HCT116 (cell line): ENCODE measurements around the gene HECW1. TPM values are rescaled to one million over a fixed set of nuclear protein-coding genes. Genes with fewer than 3 reads are reported as not detected.

Experiments
- ATAC-seq: fragments of 200-7000 bp; cut with Tn5 transposase; 2 replicates; pipeline ENCODE4 v1.9.1; 2020; ENCODE audit warnings: mild to moderate bottlenecking, moderate library complexity
- BruUV-seq: library from RNA; stranded (reverse); fragments of 400-500 nt; replicated peaks from 2 replicates; lab custom pipeline; 2021; lab: Mats Ljungman, UMichigan
- CTCF ChIA-PET: fragments of 300-600 bp; sonication (Branson Sonifier 250); formaldehyde crosslinking; loops from one replicate; lab custom pipeline; 2021; ENCODE audit warnings: antibody characterized with exemption; lab: Charles Lee
- POLR2A ChIA-PET: fragments of 300-600, 350-600 bp; sonication (Branson Sonifier 250); formaldehyde crosslinking; loops from one replicate; lab custom pipeline; 2021; ENCODE audit warnings: antibody characterized with exemption; lab: Charles Lee
- RAD21 ChIA-PET, 2 experiments: fragments of 300-600 bp; sonication (Branson Sonifier 250); formaldehyde crosslinking; loops; one replicate each; lab custom pipeline; 2023; ENCODE audit warnings: low total read pairs in 2 of 2; ENCODE audit not compliant: uncharacterized antibody in 2 of 2, unreplicated experiment in 2 of 2, low non-redundant PET in 1 of 2; lab: Charles Lee
- DNase-seq: peaks from one replicate; pipeline ENCODE4 v3.0.0-alpha.2; 2010; ENCODE audit warnings: low read depth, low spot score
- H2AFZ ChIP-seq: fragments of 200-600 bp; shearing (Covaris generic), sonication (generic); 2 replicates; pipeline ENCODE4 v1.6.1; 2017; ENCODE audit warnings: low read depth, mixed run types, mixed read lengths, antibody characterized with exemption, low read length; ENCODE audit not compliant: poor library complexity, severe bottlenecking
- H3K27ac ChIP-seq: 2 replicates; pipeline ENCODE4 v1.5.1; 2012; ENCODE audit warnings: low read depth, low read length
- H3K27me3 ChIP-seq: fragments of 200-600 bp; sonication (generic); 2 replicates; pipeline ENCODE4 v1.6.1; 2016; ENCODE audit warnings: mixed run types, low read length, mixed read lengths; ENCODE audit not compliant: insufficient read depth
- H3K36me3 ChIP-seq, 2 experiments: fragments of 200-500 bp in 1 of 2; fragments of 200-600 bp in 1 of 2; sonication (Bioruptor generic) in 1 of 2; sonication (generic) in 1 of 2; 2 replicates each; pipeline versions ENCODE4 v1.5.1 to v1.6.1; 2014 to 2016; ENCODE audit warnings: low read length in 2 of 2, inconsistent platforms in 1 of 2, mixed read lengths in 1 of 2, mixed run types in 1 of 2; ENCODE audit not compliant: insufficient read depth in 2 of 2, control insufficient read depth in 1 of 2
- H3K4me1 ChIP-seq, 2 experiments: fragments of 200-600 bp in 1 of 2; sonication (generic) in 1 of 2; 2 replicates each; pipeline versions ENCODE4 v1.5.1 to v1.6.1; 2012 to 2017; ENCODE audit warnings: low read length in 2 of 2, inconsistent platforms in 1 of 2, mild to moderate bottlenecking in 1 of 2, mixed read lengths in 1 of 2, mixed run types in 1 of 2, moderate library complexity in 1 of 2; ENCODE audit not compliant: insufficient read depth in 2 of 2, control insufficient read depth in 1 of 2
- H3K4me2 ChIP-seq: fragments of 200-600 bp; sonication (generic); 2 replicates; pipeline ENCODE4 v1.6.1; 2017; ENCODE audit warnings: mixed run types, low read length, mixed read lengths
- H3K4me3 ChIP-seq, 2 experiments: fragments of 200-600 bp in 1 of 2; sonication (generic) in 1 of 2; replicated peaks in 1 of 2; 2 replicates each; pipeline ENCODE4 v1.5.1; 2011 to 2016; ENCODE audit warnings: low read length in 2 of 2, control low read depth in 1 of 2, low read depth in 1 of 2, mild to moderate bottlenecking in 1 of 2, mixed read lengths in 1 of 2, mixed run types in 1 of 2
- H3K79me2 ChIP-seq: fragments of 200-600 bp; sonication (generic); 2 replicates; pipeline ENCODE4 v1.6.1; 2017; ENCODE audit warnings: mild to moderate bottlenecking, mixed run types, low read length, moderate library complexity, mixed read lengths; ENCODE audit not compliant: insufficient read depth
- H3K9ac ChIP-seq: fragments of 200-600 bp; sonication (generic); 2 replicates; pipeline ENCODE4 v1.6.1; 2016; ENCODE audit warnings: low read length, mixed read lengths
- H3K9me2 ChIP-seq: fragments of 200-600 bp; sonication (generic), shearing (Covaris generic); 2 replicates; pipeline ENCODE4 v1.6.1; 2017; ENCODE audit warnings: mixed run types, mild to moderate bottlenecking, moderate library complexity; ENCODE audit not compliant: insufficient read depth
- H3K9me3 ChIP-seq, 2 experiments: fragments of 200-500 bp in 1 of 2; fragments of 200-600 bp in 1 of 2; sonication (Bioruptor generic) in 1 of 2; sonication (generic) in 1 of 2; 2 replicates each; pipeline ENCODE4 v1.6.1; 2014 to 2017; ENCODE audit warnings: low read length in 2 of 2, mixed read lengths in 2 of 2, inconsistent platforms in 1 of 2, low read depth in 1 of 2, mild to moderate bottlenecking in 1 of 2, mixed run types in 1 of 2, moderate library complexity in 1 of 2; ENCODE audit not compliant: control insufficient read depth in 1 of 2, insufficient read depth in 1 of 2
- H4K20me1 ChIP-seq: fragments of 200-600 bp; sonication (generic), shearing (Covaris generic); 2 replicates; pipeline ENCODE4 v1.6.1; 2017; ENCODE audit warnings: mixed run types, mild to moderate bottlenecking, moderate library complexity; ENCODE audit not compliant: insufficient read depth
- ATF3 ChIP-seq: IDR thresholded peaks from 2 replicates; pipeline ENCODE4 v1.6.1; 2012
- CBX3 ChIP-seq: IDR thresholded peaks from 2 replicates; pipeline ENCODE4 v1.6.1; 2012; ENCODE audit warnings: low read depth
- CEBPB ChIP-seq: IDR thresholded peaks from 2 replicates; pipeline ENCODE4 v1.6.1; 2012; ENCODE audit warnings: low read depth
- JUND ChIP-seq: IDR thresholded peaks from 2 replicates; pipeline ENCODE4 v1.6.1; 2012
- POLR2A ChIP-seq: IDR thresholded peaks from 2 replicates; pipeline ENCODE4 v1.7.0; 2011; ENCODE audit warnings: borderline replicate concordance; ENCODE audit not compliant: insufficient read depth, insufficient read length; ENCODE audit errors: extremely low read depth
- RAD21 ChIP-seq: IDR thresholded peaks from 2 replicates; pipeline ENCODE4 v1.6.1; 2012; ENCODE audit warnings: low read depth, mild to moderate bottlenecking
- REST ChIP-seq: IDR thresholded peaks from 2 replicates; pipeline ENCODE4 v1.6.1; 2012; ENCODE audit warnings: low read depth
- YY1 ChIP-seq: IDR thresholded peaks from 2 replicates; pipeline ENCODE4 v1.6.1; 2011; ENCODE audit warnings: low read length, low read depth, moderate library complexity, mild to moderate bottlenecking; ENCODE audit not compliant: insufficient replicate concordance; ENCODE audit errors: extremely low read depth
- ZNF274 ChIP-seq: fragments of 200-500 bp; sonication (Bioruptor generic); IDR thresholded peaks from 2 replicates; pipeline ENCODE4 v1.6.1; 2014; ENCODE audit warnings: mild to moderate bottlenecking, low read depth, low read length, inconsistent platforms
- intact Hi-C: fragments of 100-400 bp; cut with micrococcal nuclease; formaldehyde crosslinking; loops from 2 replicates; pipeline ENCODE4 v1.10.0; 2022
- total RNA-seq: library from RNA; stranded (reverse); gene quantifications from one replicate; pipeline ENCODE4 v1.2.1, GENCODE V29; 2021; ENCODE audit not compliant: unreplicated experiment
- TF ChIP-seq, protein P1 (sequence below), 3 experiments: fragments of 200-600 bp in 1 of 3; sonication (generic) in 1 of 3; IDR thresholded peaks in 2 of 3; conservative IDR thresholded peaks in 1 of 3; 2 replicates each; pipeline ENCODE4 v1.5.1; 2012 to 2017; ENCODE audit warnings: low read depth in 2 of 3, low read length in 2 of 3, antibody characterized with exemption in 1 of 3, borderline replicate concordance in 1 of 3, control low read depth in 1 of 3, mild to moderate bottlenecking in 1 of 3, mixed read lengths in 1 of 3, mixed run types in 1 of 3, moderate library complexity in 1 of 3; ENCODE audit not compliant: insufficient read depth in 1 of 3
- TF ChIP-seq, protein P2 (sequence below): IDR thresholded peaks from 2 replicates; pipeline ENCODE4 v1.6.1; 2012

Gene HECW1
- total RNA-seq, 1 experiment from 2014 or later: 5.6 TPM

DNA sequence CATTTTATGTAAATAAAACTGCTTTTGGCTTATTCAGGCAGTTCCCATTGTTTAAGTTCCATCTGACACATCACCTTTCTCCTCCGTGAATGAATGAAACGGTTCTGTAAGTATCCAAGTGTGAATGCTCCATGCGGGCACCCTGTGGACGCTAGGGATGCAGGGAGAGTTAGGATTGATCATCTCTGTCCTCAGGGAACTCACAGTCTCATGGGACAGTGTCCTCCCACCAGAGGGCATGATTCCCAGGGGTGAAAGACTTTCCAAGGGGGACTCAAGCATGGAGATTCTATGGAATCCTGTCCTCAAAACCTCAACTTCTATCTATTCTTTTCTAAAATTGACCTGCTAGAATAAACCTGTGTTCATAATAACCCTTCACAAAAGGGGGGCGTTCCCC is 98.8 kb downstream of the HECW1 start:
- Histone ChIP-seq H2AFZ (no peak overlapping the region), H4K20me1 (no peaks in the 10 kb centered on the region), H3K79me2 (no peaks in the 10 kb centered on the region), H3K9me3 (no peaks in the 10 kb centered on the region), H3K9me2 (no peaks in the 10 kb centered on the region), H3K4me3 (no peak overlapping the region), H3K27ac (no peak overlapping the region), H3K27me3 (no peaks in the 10 kb centered on the region), H3K4me2 (no peak overlapping the region), H3K9ac (no peak overlapping the region), H3K36me3 (no peaks in the 10 kb centered on the region), H3K4me1 (peaks cover 0 to 6% of the 10 kb centered on the region in 2 experiments; a peak in 1 of 4 replicates)
- no TSS peak for BruUV-seq
- ChIA-PET POLR2A (no interaction called here), CTCF (no interaction called here), RAD21 (no interaction called here)
- no peak for DNase-seq
- intact Hi-C loops: loop anchor here (5.0 kb wide), 1 partner anchor 511 kb away; no protein-coding TSS in a partner anchor
- no peak for TF ChIP-seq CBX3
- TF ChIP-seq, protein P1, sequence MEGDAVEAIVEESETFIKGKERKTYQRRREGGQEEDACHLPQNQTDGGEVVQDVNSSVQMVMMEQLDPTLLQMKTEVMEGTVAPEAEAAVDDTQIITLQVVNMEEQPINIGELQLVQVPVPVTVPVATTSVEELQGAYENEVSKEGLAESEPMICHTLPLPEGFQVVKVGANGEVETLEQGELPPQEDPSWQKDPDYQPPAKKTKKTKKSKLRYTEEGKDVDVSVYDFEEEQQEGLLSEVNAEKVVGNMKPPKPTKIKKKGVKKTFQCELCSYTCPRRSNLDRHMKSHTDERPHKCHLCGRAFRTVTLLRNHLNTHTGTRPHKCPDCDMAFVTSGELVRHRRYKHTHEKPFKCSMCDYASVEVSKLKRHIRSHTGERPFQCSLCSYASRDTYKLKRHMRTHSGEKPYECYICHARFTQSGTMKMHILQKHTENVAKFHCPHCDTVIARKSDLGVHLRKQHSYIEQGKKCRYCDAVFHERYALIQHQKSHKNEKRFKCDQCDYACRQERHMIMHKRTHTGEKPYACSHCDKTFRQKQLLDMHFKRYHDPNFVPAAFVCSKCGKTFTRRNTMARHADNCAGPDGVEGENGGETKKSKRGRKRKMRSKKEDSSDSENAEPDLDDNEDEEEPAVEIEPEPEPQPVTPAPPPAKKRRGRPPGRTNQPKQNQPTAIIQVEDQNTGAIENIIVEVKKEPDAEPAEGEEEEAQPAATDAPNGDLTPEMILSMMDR (IDR thresholded peaks at IDR 0.05 in 2 of 3, conservative IDR thresholded peaks at IDR 0.05 in 1 of 3; ENCODE audit: borderline replicate concordance in 1 of 3, insufficient read depth in 1 of 3, low read depth in 2 of 3, low read length in 2 of 3): peak; percentile 41 to 45 (median 45); a peak in 5 of 6 replicates
- TF ChIP-seq, protein P2, sequence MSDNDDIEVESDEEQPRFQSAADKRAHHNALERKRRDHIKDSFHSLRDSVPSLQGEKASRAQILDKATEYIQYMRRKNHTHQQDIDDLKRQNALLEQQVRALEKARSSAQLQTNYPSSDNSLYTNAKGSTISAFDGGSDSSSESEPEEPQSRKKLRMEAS: no peak
- TF ChIP-seq RAD21: peak; percentile 33
- peak; percentile 71 for ATAC-seq

GRCh38 chr7:43211693-43212092 is 99.2 kb downstream of the HECW1 start:
- peaks cover 0 to 6% of the 10 kb centered on the region in 2 experiments; a peak in 1 of 4 replicates for H3K4me1 ChIP-seq
- H3K4me2 ChIP-seq: peak overlapping the region; percentile 4; the same call in 1 of the 2 replicates
- H3K4me3 ChIP-seq: no peak overlapping the region
- intact Hi-C loops: loop anchor here (5.0 kb wide), 1 partner anchor 511 kb away; no protein-coding TSS in a partner anchor
- H3K79me2 ChIP-seq: no peaks in the 10 kb centered on the region
- DNase-seq (no peak), ATAC-seq (no peak)
- ChIA-PET CTCF (no interaction called here), POLR2A (no interaction called here), RAD21 (no interaction called here)
- H3K27ac ChIP-seq: no peak overlapping the region
- H3K27me3 ChIP-seq: no peaks in the 10 kb centered on the region
- H2AFZ ChIP-seq: no peak overlapping the region
- H3K9me3 ChIP-seq: no peaks in the 10 kb centered on the region
- BruUV-seq: no TSS peak
- no peaks in the 10 kb centered on the region for H4K20me1 ChIP-seq
- H3K36me3 ChIP-seq: no peaks in the 10 kb centered on the region
- no peak overlapping the region for H3K9ac ChIP-seq
- no peaks in the 10 kb centered on the region for H3K9me2 ChIP-seq
- TF ChIP-seq ZNF274 (no peak), CBX3 (no peak), CEBPB (no peak), REST (no peak), ATF3 (no peak), YY1 (no peak), JUND (no peak), POLR2A (no peak)
- TF ChIP-seq, protein P2: no peak
